HEK293 (cell line): ENCODE data around the gene GALNT9.
A peak's percentile ranks its signal among the peaks of the same experiment; 100 is the strongest.

Source experiments
- CTCF ChIA-PET: fragments of 350-600 bp; formaldehyde crosslinking; extraction: SDS; loops from one replicate; lab custom pipeline; 2021; ENCODE audit warnings: antibody characterized with exemption; lab: Yijun Ruan, JAX
- POLR2A ChIA-PET: fragments of 300-600 bp; formaldehyde crosslinking; extraction: SDS; loops from one replicate; lab custom pipeline; 2020; ENCODE audit warnings: antibody characterized with exemption, inconsistent platforms; lab: Yijun Ruan, JAX
- H3K27ac ChIP-seq: fragments of 200-500 bp; sonication (Bioruptor generic); 2 replicates; pipeline ENCODE4 v1.5.1; 2014; ENCODE audit warnings: low read depth, low read length, control low read depth, inconsistent platforms; ENCODE audit errors: extremely low read depth
- H3K36me3 ChIP-seq, 2 experiments: fragments of 200-500 bp in 1 of 2; sonication (Bioruptor generic) in 1 of 2; 1 replicate in 1 of 2; 2 replicates in 1 of 2; pipeline ENCODE4 v1.5.1; 2014 to 2017; ENCODE audit warnings: inconsistent platforms in 2 of 2, low read length in 2 of 2; ENCODE audit not compliant: control insufficient read depth in 2 of 2, insufficient read depth in 1 of 2
- H3K4me1 ChIP-seq: fragments of 200-500 bp; sonication (Bioruptor generic); 2 replicates; pipeline ENCODE4 v1.5.1; 2014; ENCODE audit warnings: mild to moderate bottlenecking, low read length, inconsistent platforms; ENCODE audit not compliant: control insufficient read depth, insufficient read depth
- H3K4me3 ChIP-seq: 2 replicates; pipeline ENCODE4 v1.5.1; 2011; ENCODE audit warnings: low read depth, mild to moderate bottlenecking, control low read depth, low read length, moderate library complexity
- H3K9me3 ChIP-seq: fragments of 200-500 bp; sonication (Bioruptor generic); 2 replicates; pipeline ENCODE4 v1.5.1; 2014; ENCODE audit warnings: low read depth, low read length, inconsistent platforms; ENCODE audit not compliant: control insufficient read depth, insufficient read depth
- BCL6B ChIP-seq: fragments of 450-650 bp; formaldehyde crosslinking; IDR thresholded peaks from 2 replicates; pipeline ENCODE4 v1.5.1; 2017; ENCODE audit warnings: missing biosample characterization, missing genetic modification characterization
- GLIS2 ChIP-seq: fragments of 450-650 bp; formaldehyde crosslinking; IDR thresholded peaks from 2 replicates; pipeline ENCODE4 v1.5.1; 2016; ENCODE audit warnings: missing biosample characterization, missing genetic modification characterization
- INSM2 ChIP-seq: fragments of 450-650 bp; formaldehyde crosslinking; IDR thresholded peaks from 2 replicates; pipeline ENCODE4 v1.5.1; 2016; ENCODE audit warnings: missing biosample characterization, missing genetic modification characterization
- KLF1 ChIP-seq: fragments of 450-650 bp; formaldehyde crosslinking; IDR thresholded peaks from 2 replicates; pipeline ENCODE4 v1.5.1; 2016; ENCODE audit warnings: missing biosample characterization, missing genetic modification characterization
- KLF17 ChIP-seq: fragments of 450-650 bp; formaldehyde crosslinking; IDR thresholded peaks from 2 replicates; pipeline ENCODE4 v1.5.1; 2016; ENCODE audit warnings: missing biosample characterization, missing genetic modification characterization
- SCRT1 ChIP-seq: fragments of 450-650 bp; formaldehyde crosslinking; IDR thresholded peaks from 2 replicates; pipeline ENCODE4 v1.5.1; 2016; ENCODE audit warnings: missing biosample characterization, missing genetic modification characterization, borderline replicate concordance
- ZBTB8A ChIP-seq: fragments of 450-650 bp; formaldehyde crosslinking; IDR thresholded peaks from 2 replicates; pipeline ENCODE4 v1.5.1; 2016; ENCODE audit warnings: missing biosample characterization, missing genetic modification characterization
- ZFP69B ChIP-seq: fragments of 450-650 bp; formaldehyde crosslinking; IDR thresholded peaks from 2 replicates; pipeline ENCODE4 v1.5.1; 2016; ENCODE audit warnings: missing biosample characterization, missing genetic modification characterization
- ZNF148 ChIP-seq: fragments of 450-650 bp; formaldehyde crosslinking; IDR thresholded peaks from 2 replicates; pipeline ENCODE4 v1.5.0; 2017; ENCODE audit warnings: missing biosample characterization, missing genetic modification characterization, borderline replicate concordance
- ZNF169 ChIP-seq: fragments of 450-650 bp; formaldehyde crosslinking; IDR thresholded peaks from 2 replicates; pipeline ENCODE4 v1.5.1; 2016; ENCODE audit warnings: missing biosample characterization, missing genetic modification characterization
- ZNF354C ChIP-seq: fragments of 450-650 bp; formaldehyde crosslinking; IDR thresholded peaks from 2 replicates; pipeline ENCODE4 v1.5.1; 2016; ENCODE audit warnings: missing biosample characterization, missing genetic modification characterization, low read depth, borderline replicate concordance
- ZNF362 ChIP-seq: fragments of 450-650 bp; formaldehyde crosslinking; IDR thresholded peaks from 2 replicates; pipeline ENCODE4 v1.5.1; 2016; ENCODE audit warnings: missing biosample characterization, missing genetic modification characterization
- ZNF391 ChIP-seq: fragments of 450-650 bp; formaldehyde crosslinking; IDR thresholded peaks from 2 replicates; pipeline ENCODE4 v1.5.1; 2016; ENCODE audit warnings: low read depth, missing biosample characterization, missing genetic modification characterization, borderline replicate concordance
- ZNF488 ChIP-seq: fragments of 450-650 bp; formaldehyde crosslinking; IDR thresholded peaks from 2 replicates; pipeline ENCODE4 v1.5.1; 2016; ENCODE audit warnings: missing biosample characterization, missing genetic modification characterization
- ZNF549 ChIP-seq: fragments of 450-650 bp; IDR thresholded peaks from 2 replicates; pipeline ENCODE4 v1.5.1; 2018; ENCODE audit warnings: missing biosample characterization, missing genetic modification characterization, mild to moderate bottlenecking, inconsistent platforms, moderate library complexity
- ZNF571 ChIP-seq: fragments of 450-650 bp; formaldehyde crosslinking; IDR thresholded peaks from 2 replicates; pipeline ENCODE4 v1.5.0; 2017; ENCODE audit warnings: missing biosample characterization, missing genetic modification characterization
- ZNF639 ChIP-seq: fragments of 450-650 bp; formaldehyde crosslinking; IDR thresholded peaks from 2 replicates; pipeline ENCODE4 v1.5.1; 2016; ENCODE audit warnings: missing biosample characterization, missing genetic modification characterization
- ZNF768 ChIP-seq: fragments of 450-650 bp; formaldehyde crosslinking; IDR thresholded peaks from 2 replicates; pipeline ENCODE4 v1.5.1; 2018; ENCODE audit warnings: missing biosample characterization, mild to moderate bottlenecking, missing genetic modification characterization
- ZNF830 ChIP-seq: fragments of 450-650 bp; IDR thresholded peaks from 2 replicates; pipeline ENCODE4 v1.5.0; 2018; ENCODE audit warnings: missing biosample characterization, missing genetic modification characterization, low read depth, mild to moderate bottlenecking, moderate library complexity
- ZSCAN16 ChIP-seq: fragments of 450-650 bp; formaldehyde crosslinking; IDR thresholded peaks from 2 replicates; pipeline ENCODE4 v1.5.1; 2016; ENCODE audit warnings: missing biosample characterization, missing genetic modification characterization

Gene GALNT9

GRCh38 chr12:132158677-132159554, 170.5 kb downstream of the GALNT9 start:
- CTCF ChIA-PET = interaction anchor here (0.7 to 2.1 kb wide), 3 partner anchors 13 to 457 kb away, joined by 3 to 5 read pairs (median 4); no protein-coding TSS in a partner anchor
- POLR2A ChIA-PET = no interaction called here
- Histone ChIP-seq H3K27ac (no peak overlapping the region), H3K36me3 (peaks cover 13 to 30% of the 10 kb centered on the region in 2 experiments; a peak in 2 of 3 replicates), H3K9me3 (no peaks in the 10 kb centered on the region), H3K4me3 (no peak overlapping the region), H3K4me1 (peaks cover 8% of the 10 kb centered on the region; the same call in 1 of the 2 replicates)
- 0 out of 2 replicates have a peak, but pooled peaks have one; percentile 18 for TF ChIP-seq GLIS2 (tag by site-specific recombination)
- no peak for TF ChIP-seq ZBTB8A (tag by site-specific recombination)
- TF ChIP-seq ZSCAN16 (tag by site-specific recombination) = no peak
- peak; percentile 19 for TF ChIP-seq KLF1 (tag by site-specific recombination)
- no peak for TF ChIP-seq ZFP69B (tag by site-specific recombination)
- no peak for TF ChIP-seq INSM2 (tag by site-specific recombination)
- TF ChIP-seq ZNF768 = no peak

GRCh38 chr12:132157733-132158409, 171.5 kb downstream of the GALNT9 start:
- CTCF ChIA-PET = no interaction called here
- no peak overlapping the region for H3K27ac ChIP-seq
- H3K4me1 ChIP-seq = peaks cover 5% of the 10 kb centered on the region; the same call in 1 of the 2 replicates
- H3K36me3 ChIP-seq = peaks cover 13 to 30% of the 10 kb centered on the region in 2 experiments; a peak in 2 of 3 replicates
- H3K4me3 ChIP-seq = no peak overlapping the region
- no peaks in the 10 kb centered on the region for H3K9me3 ChIP-seq
- POLR2A ChIA-PET = no interaction called here
- no peak for TF ChIP-seq ZNF549 (tag by site-specific recombination)
- TF ChIP-seq BCL6B (tag by site-specific recombination) = 0 out of 2 replicates have a peak, but pooled peaks have one; percentile 7
- TF ChIP-seq KLF17 (tag by site-specific recombination) = no peak
- TF ChIP-seq ZNF354C (tag by site-specific recombination) = no peak
- TF ChIP-seq ZNF391 (tag by site-specific recombination) = no peak
- peak; percentile 15; the same call in 1 of the 2 replicates for TF ChIP-seq ZNF488
- no peak for TF ChIP-seq ZNF362 (tag by site-specific recombination)
- TF ChIP-seq ZNF571 (tag by site-specific recombination) = 0 out of 2 replicates have a peak, but pooled peaks have one; percentile 10
- no peak for TF ChIP-seq SCRT1 (tag by site-specific recombination)
- no peak for TF ChIP-seq ZNF639 (tag by site-specific recombination)
- 0 out of 2 replicates have a peak, but pooled peaks have one; percentile 35 for TF ChIP-seq ZNF169 (tag by site-specific recombination)
- TF ChIP-seq ZNF148 = peak; percentile 66; the same call in 1 of the 2 replicates
- TF ChIP-seq ZNF830 (tag by site-specific recombination) = no peak
